Measurements from ENCODE around the gene ANKDD1B.

DNA sequence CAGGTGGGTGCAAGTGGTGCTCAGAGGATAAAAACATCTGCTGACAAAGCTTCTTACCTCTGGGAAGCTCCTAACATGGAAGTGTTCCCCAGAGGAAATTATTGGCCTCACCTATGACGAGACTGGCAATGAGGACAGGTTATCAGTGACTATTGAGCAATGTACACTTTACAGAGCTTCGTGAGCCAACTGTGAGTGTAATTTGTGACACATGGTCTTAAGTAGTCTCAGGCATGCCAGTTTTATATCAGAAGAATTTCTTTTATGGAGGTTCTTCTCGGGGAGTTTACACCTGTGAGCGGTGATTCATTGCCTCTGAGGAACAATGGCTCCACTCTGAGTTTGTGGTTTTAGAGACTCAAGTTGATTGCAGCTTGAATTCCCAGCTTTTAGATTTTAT lies 11.3 kb downstream of the ANKDD1B start:
- TF ChIP-seq, protein P1, sequence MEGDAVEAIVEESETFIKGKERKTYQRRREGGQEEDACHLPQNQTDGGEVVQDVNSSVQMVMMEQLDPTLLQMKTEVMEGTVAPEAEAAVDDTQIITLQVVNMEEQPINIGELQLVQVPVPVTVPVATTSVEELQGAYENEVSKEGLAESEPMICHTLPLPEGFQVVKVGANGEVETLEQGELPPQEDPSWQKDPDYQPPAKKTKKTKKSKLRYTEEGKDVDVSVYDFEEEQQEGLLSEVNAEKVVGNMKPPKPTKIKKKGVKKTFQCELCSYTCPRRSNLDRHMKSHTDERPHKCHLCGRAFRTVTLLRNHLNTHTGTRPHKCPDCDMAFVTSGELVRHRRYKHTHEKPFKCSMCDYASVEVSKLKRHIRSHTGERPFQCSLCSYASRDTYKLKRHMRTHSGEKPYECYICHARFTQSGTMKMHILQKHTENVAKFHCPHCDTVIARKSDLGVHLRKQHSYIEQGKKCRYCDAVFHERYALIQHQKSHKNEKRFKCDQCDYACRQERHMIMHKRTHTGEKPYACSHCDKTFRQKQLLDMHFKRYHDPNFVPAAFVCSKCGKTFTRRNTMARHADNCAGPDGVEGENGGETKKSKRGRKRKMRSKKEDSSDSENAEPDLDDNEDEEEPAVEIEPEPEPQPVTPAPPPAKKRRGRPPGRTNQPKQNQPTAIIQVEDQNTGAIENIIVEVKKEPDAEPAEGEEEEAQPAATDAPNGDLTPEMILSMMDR (IDR thresholded peaks at IDR 0.05) = no peak
- TF ChIP-seq POLR2A (IDR thresholded peaks at IDR 0.05) = no peak

Data from adrenal gland (tissue), 5 donors.